ENCODE results near the gene BTN2A1.
"Not testable (repeated sequence)": the region's sequence is repeated elsewhere in the genome, so short reads cannot be mapped to it uniquely, and the experiment has no call there.

DNA sequence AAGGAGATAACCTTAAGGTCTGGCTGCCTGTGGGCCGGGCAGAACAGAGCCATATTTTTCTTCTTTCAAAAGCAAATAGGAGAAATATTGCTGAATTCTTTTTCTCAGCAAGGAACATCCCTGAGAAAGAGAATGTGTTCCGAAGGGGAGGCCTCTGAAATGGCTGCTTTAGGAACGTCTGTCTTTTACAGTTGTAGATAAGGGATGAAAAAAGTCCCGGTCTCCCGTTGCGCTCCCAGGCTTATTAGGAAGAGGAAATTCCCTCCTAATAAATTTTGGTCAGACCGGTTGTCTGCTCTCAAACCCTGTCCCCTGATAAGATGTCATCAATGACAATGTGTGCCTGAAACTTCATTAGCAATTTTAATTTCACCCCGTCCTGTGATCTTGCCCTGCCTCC lies 24.1 kb upstream of the BTN2A1 start:
- TF ChIP-seq, protein P1, sequence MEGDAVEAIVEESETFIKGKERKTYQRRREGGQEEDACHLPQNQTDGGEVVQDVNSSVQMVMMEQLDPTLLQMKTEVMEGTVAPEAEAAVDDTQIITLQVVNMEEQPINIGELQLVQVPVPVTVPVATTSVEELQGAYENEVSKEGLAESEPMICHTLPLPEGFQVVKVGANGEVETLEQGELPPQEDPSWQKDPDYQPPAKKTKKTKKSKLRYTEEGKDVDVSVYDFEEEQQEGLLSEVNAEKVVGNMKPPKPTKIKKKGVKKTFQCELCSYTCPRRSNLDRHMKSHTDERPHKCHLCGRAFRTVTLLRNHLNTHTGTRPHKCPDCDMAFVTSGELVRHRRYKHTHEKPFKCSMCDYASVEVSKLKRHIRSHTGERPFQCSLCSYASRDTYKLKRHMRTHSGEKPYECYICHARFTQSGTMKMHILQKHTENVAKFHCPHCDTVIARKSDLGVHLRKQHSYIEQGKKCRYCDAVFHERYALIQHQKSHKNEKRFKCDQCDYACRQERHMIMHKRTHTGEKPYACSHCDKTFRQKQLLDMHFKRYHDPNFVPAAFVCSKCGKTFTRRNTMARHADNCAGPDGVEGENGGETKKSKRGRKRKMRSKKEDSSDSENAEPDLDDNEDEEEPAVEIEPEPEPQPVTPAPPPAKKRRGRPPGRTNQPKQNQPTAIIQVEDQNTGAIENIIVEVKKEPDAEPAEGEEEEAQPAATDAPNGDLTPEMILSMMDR (IDR thresholded peaks at IDR 0.05; ENCODE audit: low read depth, low read length), result not testable (repeated sequence)
- not testable (repeated sequence) for TF ChIP-seq EZH2phosphoT487 (IDR thresholded peaks at IDR 0.05; ENCODE audit: low read depth)
